ENCODE measurements around the gene C2CD4C.
"Not testable (repeated sequence)": the region's sequence is repeated elsewhere in the genome, so short reads cannot be mapped to it uniquely, and the experiment has no call there.

The C2CD4C gene

GRCh38 chr19:364496-365287, 44.3 kb downstream of the C2CD4C start:
- no peak for DNase-seq (ENCODE audit: low spot score)

- DNase-seq (ENCODE audit: low spot score), result no peak
These were observed 46.3 kb downstream of the C2CD4C start for GRCh38 chr19:362683-363082.

GRCh38 chr19:362154-362553, 46.8 kb downstream of the C2CD4C start:
- DNase-seq (ENCODE audit: low spot score), result no peak

GRCh38 chr19:359653-359925, 49.4 kb downstream of the C2CD4C start:
- no peak for DNase-seq (ENCODE audit: low spot score)

- DNase-seq (ENCODE audit: low spot score), result not testable (repeated sequence)
These were observed 53.4 kb downstream of the C2CD4C start for GRCh38 chr19:355536-355935.

All from hematopoietic multipotent progenitor cell treated with erythropoietin and hydrocortisone succinate and interleukin-3 and kit ligand, for 15 days (in vitro differentiated cells).